H9 (cell line): ENCODE results near the gene MT1H. TPM values are rescaled to one million over a fixed set of nuclear protein-coding genes. Genes with fewer than 3 reads are reported as not detected.
A peak's percentile ranks its signal among the peaks of the same experiment; 100 is the strongest.

Experiments used
- DNase-seq: peaks from one replicate; pipeline ENCODE4 v3.0.0-alpha.2; 2017
- H2AFZ ChIP-seq: one replicate; pipeline ENCODE4 v1.6.1; 2013; ENCODE audit warnings: mild to moderate bottlenecking, low read length, control low read depth, moderate library complexity
- H2AK5ac ChIP-seq: 2 replicates; pipeline ENCODE4 v1.6.1; 2013; ENCODE audit warnings: low read length, control low read depth, mixed read lengths; ENCODE audit not compliant: insufficient read length
- H2BK120ac ChIP-seq: one replicate; pipeline ENCODE4 v1.6.1; 2013; ENCODE audit warnings: low read depth, mild to moderate bottlenecking, low read length, control low read depth, inconsistent platforms; ENCODE audit not compliant: poor library complexity, severe bottlenecking
- H2BK12ac ChIP-seq: 2 replicates; pipeline ENCODE4 v1.6.1; 2013; ENCODE audit warnings: low read length, control low read depth, mixed read lengths, low read depth; ENCODE audit not compliant: insufficient read length
- H2BK15ac ChIP-seq: 2 replicates; pipeline ENCODE4 v1.6.1; 2013; ENCODE audit warnings: low read depth, low read length, control low read depth
- H2BK20ac ChIP-seq: one replicate; pipeline ENCODE4 v1.6.1; 2013; ENCODE audit warnings: low read depth, mild to moderate bottlenecking, low read length, control low read depth, inconsistent platforms; ENCODE audit not compliant: poor library complexity, severe bottlenecking
- H2BK5ac ChIP-seq: 2 replicates; pipeline ENCODE4 v1.6.1; 2013; ENCODE audit warnings: low read length, control low read depth, mixed read lengths; ENCODE audit not compliant: insufficient read length
- H3K14ac ChIP-seq: 2 replicates; pipeline ENCODE4 v1.6.1; 2013; ENCODE audit warnings: low read length, control low read depth; ENCODE audit not compliant: insufficient read depth
- H3K18ac ChIP-seq: 2 replicates; pipeline ENCODE4 v1.6.1; 2013; ENCODE audit warnings: low read depth, mild to moderate bottlenecking, mixed read lengths, low read length, control low read depth; ENCODE audit not compliant: insufficient read length
- H3K23ac ChIP-seq: 2 replicates; pipeline ENCODE4 v1.6.1; 2013; ENCODE audit warnings: low read length, control low read depth, mixed read lengths, low read depth; ENCODE audit not compliant: insufficient read length
- H3K23me2 ChIP-seq: 2 replicates; pipeline ENCODE4 v1.6.1; 2013; ENCODE audit warnings: low read depth, mild to moderate bottlenecking, mixed read lengths, low read length, control low read depth; ENCODE audit not compliant: insufficient read length, poor library complexity, severe bottlenecking
- H3K27ac ChIP-seq: 2 replicates; pipeline ENCODE4 v1.5.1; 2013; ENCODE audit warnings: low read length, control low read depth, mixed read lengths, low read depth; ENCODE audit not compliant: insufficient read length
- H3K27me3 ChIP-seq: 2 replicates; pipeline ENCODE4 v1.6.1; 2013; ENCODE audit warnings: low read length, control low read depth, inconsistent platforms; ENCODE audit not compliant: insufficient read depth
- H3K4ac ChIP-seq: 2 replicates; pipeline ENCODE4 v1.6.1; 2013; ENCODE audit warnings: low read depth, mild to moderate bottlenecking, control low read depth, inconsistent platforms, low read length, moderate library complexity
- H3K4me1 ChIP-seq: 2 replicates; pipeline ENCODE4 v1.6.1; 2013; ENCODE audit warnings: low read length, control low read depth, inconsistent platforms; ENCODE audit not compliant: insufficient read depth
- H3K4me2 ChIP-seq: 2 replicates; pipeline ENCODE4 v1.6.1; 2013; ENCODE audit warnings: low read length, control low read depth, mixed read lengths; ENCODE audit not compliant: insufficient read length, insufficient read depth
- H3K56ac ChIP-seq: 2 replicates; pipeline ENCODE4 v1.6.1; 2013; ENCODE audit warnings: low read depth, mild to moderate bottlenecking, mixed read lengths, low read length, control low read depth; ENCODE audit not compliant: insufficient read length
- H3K79me1 ChIP-seq: 2 replicates; pipeline ENCODE4 v1.6.1; 2013; ENCODE audit warnings: low read depth, mild to moderate bottlenecking, moderate library complexity, low read length, control low read depth, inconsistent platforms; ENCODE audit not compliant: insufficient read depth, poor library complexity, severe bottlenecking
- H3K79me2 ChIP-seq: 2 replicates; pipeline ENCODE4 v1.6.1; 2013; ENCODE audit warnings: low read length, control low read depth, inconsistent platforms; ENCODE audit not compliant: insufficient read depth
- H3K9ac ChIP-seq: 2 replicates; pipeline ENCODE4 v1.6.1; 2013; ENCODE audit warnings: low read length, control low read depth, mixed read lengths; ENCODE audit not compliant: insufficient read length; ENCODE audit errors: extremely low read depth
- H3K9me3 ChIP-seq: one replicate; pipeline ENCODE4 v1.6.1; 2013; ENCODE audit warnings: low read depth, low read length, inconsistent platforms; ENCODE audit not compliant: control insufficient read depth
- H3T11ph ChIP-seq: one replicate; pipeline ENCODE4 v1.6.1; 2013; ENCODE audit warnings: mild to moderate bottlenecking, low read length, control low read depth, inconsistent platforms
- H4K20me1 ChIP-seq: one replicate; pipeline ENCODE4 v1.6.1; 2013; ENCODE audit not compliant: control insufficient read depth, insufficient read length, insufficient read depth
- H4K5ac ChIP-seq: 2 replicates; pipeline ENCODE4 v1.6.1; 2013; ENCODE audit warnings: low read depth, mild to moderate bottlenecking, mixed read lengths, low read length, control low read depth; ENCODE audit not compliant: insufficient read length
- H4K8ac ChIP-seq: replicated peaks from 2 replicates; pipeline ENCODE4 v1.6.1; 2013; ENCODE audit warnings: low read length, control low read depth, mixed read lengths, low read depth; ENCODE audit not compliant: insufficient read length
- H4K91ac ChIP-seq: 2 replicates; pipeline ENCODE4 v1.6.1; 2013; ENCODE audit warnings: low read depth, mild to moderate bottlenecking, moderate library complexity, mixed read lengths, low read length, control low read depth; ENCODE audit not compliant: insufficient read length
- H3K27ac Mint-ChIP-seq, 3 experiments: 2 replicates in 2 of 3; 3 replicates in 1 of 3; pipeline ENCODE4 v1.8.0; 2020 to 2021; ENCODE audit warnings: mixed read lengths in 3 of 3, mild to moderate bottlenecking in 1 of 3, moderate library complexity in 1 of 3
- H3K27me3 Mint-ChIP-seq: 2 replicates; pipeline ENCODE4 v1.8.0; 2021; ENCODE audit warnings: low read depth, mild to moderate bottlenecking, moderate library complexity, mixed read lengths
- H3K36me3 Mint-ChIP-seq, 3 experiments: 2 replicates in 2 of 3; 3 replicates in 1 of 3; pipeline ENCODE4 v1.8.0; 2020 to 2021; ENCODE audit warnings: low read depth in 3 of 3, mixed read lengths in 3 of 3; ENCODE audit not compliant: insufficient read depth in 1 of 3
- H3K4me1 Mint-ChIP-seq, 2 experiments: 2 replicates each; pipeline ENCODE4 v1.8.0; 2020; ENCODE audit warnings: mixed read lengths in 2 of 2
- H3K4me3 Mint-ChIP-seq, 2 experiments: 2 replicates in 1 of 2; 3 replicates in 1 of 2; pipeline ENCODE4 v1.8.0; 2020 to 2021; ENCODE audit warnings: mild to moderate bottlenecking in 2 of 2, mixed read lengths in 2 of 2, moderate library complexity in 1 of 2
- H3K9me3 Mint-ChIP-seq, 2 experiments: 2 replicates in 1 of 2; 3 replicates in 1 of 2; pipeline ENCODE4 v1.8.0; 2020; ENCODE audit warnings: mild to moderate bottlenecking in 2 of 2, mixed read lengths in 2 of 2, moderate library complexity in 1 of 2
- WGBS: extraction: QIAGEN DNeasy Blood & Tissue Kit; methylation state at CpG from one replicate; pipeline ENCODE4 v1.1.7; 2013; ENCODE audit warnings: missing lambda C conversion rate, low lambda C conversion rate, mixed read lengths; ENCODE audit not compliant: insufficient read length; ENCODE audit errors: extremely low coverage; 5-methylcytosine and 5-hydroxymethylcytosine counted together
- total RNA-seq: library from RNA; stranded (reverse); gene quantifications from 2 replicates; pipeline ENCODE4 v1.2.1, GENCODE V29; 2021
- TF ChIP-seq, protein P1 (sequence below): fragments of 200-600 bp; sonication (generic); conservative IDR thresholded peaks from 3 replicates; pipeline ENCODE4 v1.8.0; 2021; ENCODE audit warnings: antibody characterized with exemption, mild to moderate bottlenecking

MT1H gene
- total RNA-seq, 1 experiment from 2014 or later: 12.5 TPM

DNA sequence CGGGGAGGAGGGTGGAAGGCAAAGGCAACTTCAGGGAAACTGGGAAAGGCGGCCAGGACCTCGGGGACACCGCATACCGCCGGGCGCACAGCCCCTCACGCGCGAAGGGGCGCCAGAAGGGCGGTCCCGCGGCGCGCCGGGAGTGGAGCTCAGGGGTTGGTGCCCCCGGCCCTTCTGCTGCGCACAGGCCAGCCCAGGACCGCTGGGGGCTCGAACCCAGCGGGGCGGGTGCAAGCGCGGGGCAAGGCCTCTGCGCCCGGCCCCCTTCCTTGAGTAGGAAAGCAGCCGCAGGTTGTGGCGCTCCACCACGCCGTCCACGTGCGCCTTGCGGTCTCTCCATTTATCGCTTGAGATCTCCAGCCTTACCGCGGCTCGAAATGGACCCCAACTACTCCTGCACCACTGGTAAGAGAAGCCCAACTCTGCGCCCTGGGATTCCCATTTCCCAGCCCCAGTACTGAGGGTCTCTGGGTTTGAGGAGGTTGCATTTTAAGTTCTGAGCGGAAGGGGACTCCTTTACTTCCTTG lies 34.1 kb upstream of the MT1H start:
- H3K56ac ChIP-seq: no peak overlapping the region
- H3K27me3 Mint-ChIP-seq: peaks cover 100% of the 10 kb centered on the region
- H3K18ac ChIP-seq: no peak overlapping the region
- no peak overlapping the region for H3K27ac ChIP-seq
- no peak overlapping the region for H2BK15ac ChIP-seq
- H4K8ac ChIP-seq: no peak overlapping the region
- peaks cover 98% of the 10 kb centered on the region for H3K27me3 ChIP-seq
- H3K36me3 Mint-ChIP-seq: no peaks in the 10 kb centered on the region; a peak in 1 of 7 replicates
- no peak overlapping the region for H3K4ac ChIP-seq
- no peaks in the 10 kb centered on the region for H3K79me1 ChIP-seq
- H3K27ac Mint-ChIP-seq: no peak overlapping the region
- WGBS: no CpG with 5 or more reads among the region's 40 CpGs
- no peak overlapping the region for H2AFZ ChIP-seq
- H3K9ac ChIP-seq: no peak overlapping the region
- H3K9me3 Mint-ChIP-seq: peaks cover 0 to 12% of the 10 kb centered on the region in 2 experiments; a peak in 2 of 5 replicates
- peaks cover 13% of the 10 kb centered on the region for H3K23me2 ChIP-seq
- H3K4me2 ChIP-seq: peak overlapping the region; percentile 60
- H3K4me3 Mint-ChIP-seq: peak overlapping the region; percentile 43 to 81; a peak in 4 of 5 replicates
- no peaks in the 10 kb centered on the region for H3K79me2 ChIP-seq
- no peak overlapping the region; the same call in 1 of the 2 replicates for H3K14ac ChIP-seq
- H3K23ac ChIP-seq: no peak overlapping the region
- DNase-seq: peak; percentile 38
- no peaks in the 10 kb centered on the region for H3K9me3 ChIP-seq
- no peak overlapping the region for H2BK12ac ChIP-seq
- H3K4me1 Mint-ChIP-seq: peaks cover 18 to 36% of the 10 kb centered on the region in 2 experiments
- H4K91ac ChIP-seq: no peak overlapping the region
- H2BK120ac ChIP-seq: no peak overlapping the region
- TF ChIP-seq, protein P1, sequence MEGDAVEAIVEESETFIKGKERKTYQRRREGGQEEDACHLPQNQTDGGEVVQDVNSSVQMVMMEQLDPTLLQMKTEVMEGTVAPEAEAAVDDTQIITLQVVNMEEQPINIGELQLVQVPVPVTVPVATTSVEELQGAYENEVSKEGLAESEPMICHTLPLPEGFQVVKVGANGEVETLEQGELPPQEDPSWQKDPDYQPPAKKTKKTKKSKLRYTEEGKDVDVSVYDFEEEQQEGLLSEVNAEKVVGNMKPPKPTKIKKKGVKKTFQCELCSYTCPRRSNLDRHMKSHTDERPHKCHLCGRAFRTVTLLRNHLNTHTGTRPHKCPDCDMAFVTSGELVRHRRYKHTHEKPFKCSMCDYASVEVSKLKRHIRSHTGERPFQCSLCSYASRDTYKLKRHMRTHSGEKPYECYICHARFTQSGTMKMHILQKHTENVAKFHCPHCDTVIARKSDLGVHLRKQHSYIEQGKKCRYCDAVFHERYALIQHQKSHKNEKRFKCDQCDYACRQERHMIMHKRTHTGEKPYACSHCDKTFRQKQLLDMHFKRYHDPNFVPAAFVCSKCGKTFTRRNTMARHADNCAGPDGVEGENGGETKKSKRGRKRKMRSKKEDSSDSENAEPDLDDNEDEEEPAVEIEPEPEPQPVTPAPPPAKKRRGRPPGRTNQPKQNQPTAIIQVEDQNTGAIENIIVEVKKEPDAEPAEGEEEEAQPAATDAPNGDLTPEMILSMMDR: no peak
- no peak overlapping the region for H4K5ac ChIP-seq
- no peaks in the 10 kb centered on the region for H4K20me1 ChIP-seq
- H2BK20ac ChIP-seq: no peak overlapping the region
- no peak overlapping the region for H2AK5ac ChIP-seq
- H2BK5ac ChIP-seq: no peak overlapping the region
- no peaks in the 10 kb centered on the region for H3K4me1 ChIP-seq
- H3T11ph ChIP-seq: no peak overlapping the region
